GM06990 (cell line): ENCODE measurements around the gene CXCL8.
"Not testable (repeated sequence)": the region's sequence is repeated elsewhere in the genome, so short reads cannot be mapped to it uniquely, and the experiment has no call there.

Source experiments
- DNase-seq: peaks from one replicate; pipeline ENCODE4 v3.0.0-alpha.2; 2011; ENCODE audit not compliant: insufficient read length; ENCODE audit errors: extremely low read depth
- H3K27me3 ChIP-seq: replicated peaks from 2 replicates; pipeline ENCODE4 v1.6.0; 2011; ENCODE audit warnings: low read length; ENCODE audit not compliant: control insufficient read depth, insufficient read depth
- H3K36me3 ChIP-seq: 2 replicates; pipeline ENCODE4 v1.5.1; 2011; ENCODE audit warnings: low read length; ENCODE audit not compliant: control insufficient read depth, insufficient read depth
- H3K4me3 ChIP-seq: replicated peaks from 2 replicates; pipeline ENCODE4 v1.5.1; 2011; ENCODE audit warnings: low read depth, mild to moderate bottlenecking, control low read depth, low read length
- CTCF ChIP-seq: IDR thresholded peaks from 2 replicates; pipeline ENCODE4 v1.5.1; 2011; ENCODE audit warnings: low read length, control low read depth, mild to moderate bottlenecking, inconsistent platforms; ENCODE audit not compliant: insufficient read depth, poor library complexity, severe bottlenecking

The CXCL8 gene

GRCh38 chr4:73764513-73764912 lies 24.1 kb downstream of the CXCL8 start:
- no peak for DNase-seq
- TF ChIP-seq CTCF, result no peak

GRCh38 chr4:73765296-73765695 lies 24.9 kb downstream of the CXCL8 start:
- no peak for DNase-seq
- no peak for TF ChIP-seq CTCF
- no peak overlapping the region for H3K4me3 ChIP-seq
- no peaks in the 10 kb centered on the region for H3K36me3 ChIP-seq
- H3K27me3 ChIP-seq, result no peaks in the 10 kb centered on the region

More at GRCh38 chr4:73764513-73764912, 24.1 kb downstream of the CXCL8 start:
- H3K4me3 ChIP-seq, result no peak overlapping the region
- no peaks in the 10 kb centered on the region for H3K27me3 ChIP-seq
- H3K36me3 ChIP-seq, result no peaks in the 10 kb centered on the region

- no peak for DNase-seq
- Histone ChIP-seq H3K4me3 (no peak overlapping the region), H3K27me3 (no peaks in the 10 kb centered on the region; the same call in 1 of the 2 replicates), H3K36me3 (no peaks in the 10 kb centered on the region)
- TF ChIP-seq CTCF, result no peak
Measured at GRCh38 chr4:73770917-73771316, 30.5 kb downstream of the CXCL8 start.

- no peak for TF ChIP-seq CTCF
- DNase-seq, result no peak
- Histone ChIP-seq H3K27me3 (no peaks in the 10 kb centered on the region; the same call in 1 of the 2 replicates), H3K36me3 (no peaks in the 10 kb centered on the region), H3K4me3 (no peak overlapping the region)
Measured at GRCh38 chr4:73772363-73772762, 32.0 kb downstream of the CXCL8 start.

GRCh38 chr4:73774406-73774805 lies 34.0 kb downstream of the CXCL8 start:
- not testable (repeated sequence) for DNase-seq, H3K36me3 ChIP-seq, H3K27me3 ChIP-seq, H3K4me3 ChIP-seq

- no peaks in the 10 kb centered on the region for H3K27me3 ChIP-seq
- DNase-seq, result no peak
- no peak overlapping the region for H3K4me3 ChIP-seq
- no peak for TF ChIP-seq CTCF
- no peaks in the 10 kb centered on the region for H3K36me3 ChIP-seq
Measured at GRCh38 chr4:73776321-73776729, 36.0 kb downstream of the CXCL8 start.
